GM10248 (cell line): ENCODE data around the gene SSBP2.

Experiments
- CTCF ChIA-PET: fragments of 300-600 bp; sonication (Branson Sonifier 250); formaldehyde crosslinking; extraction: SDS; loops from one replicate; lab custom pipeline; 2021; ENCODE audit warnings: antibody characterized with exemption; lab: Yijun Ruan, JAX
- POLR2A ChIA-PET: fragments of 350-650 bp; sonication (Branson Sonifier 250); formaldehyde crosslinking; extraction: SDS; loops from one replicate; lab custom pipeline; 2020; ENCODE audit warnings: antibody characterized with exemption; lab: Yijun Ruan, JAX
- DNase-seq: peaks from one replicate; pipeline ENCODE4 v3.0.0; 2012; ENCODE audit errors: extremely low spot score
- TF ChIP-seq, protein P1 (sequence below): IDR thresholded peaks from 2 replicates; pipeline ENCODE4 v1.5.1; 2012; ENCODE audit warnings: mild to moderate bottlenecking, low read depth; ENCODE audit errors: extremely low read depth, missing control alignments, control extremely low read depth

Gene SSBP2

DNA sequence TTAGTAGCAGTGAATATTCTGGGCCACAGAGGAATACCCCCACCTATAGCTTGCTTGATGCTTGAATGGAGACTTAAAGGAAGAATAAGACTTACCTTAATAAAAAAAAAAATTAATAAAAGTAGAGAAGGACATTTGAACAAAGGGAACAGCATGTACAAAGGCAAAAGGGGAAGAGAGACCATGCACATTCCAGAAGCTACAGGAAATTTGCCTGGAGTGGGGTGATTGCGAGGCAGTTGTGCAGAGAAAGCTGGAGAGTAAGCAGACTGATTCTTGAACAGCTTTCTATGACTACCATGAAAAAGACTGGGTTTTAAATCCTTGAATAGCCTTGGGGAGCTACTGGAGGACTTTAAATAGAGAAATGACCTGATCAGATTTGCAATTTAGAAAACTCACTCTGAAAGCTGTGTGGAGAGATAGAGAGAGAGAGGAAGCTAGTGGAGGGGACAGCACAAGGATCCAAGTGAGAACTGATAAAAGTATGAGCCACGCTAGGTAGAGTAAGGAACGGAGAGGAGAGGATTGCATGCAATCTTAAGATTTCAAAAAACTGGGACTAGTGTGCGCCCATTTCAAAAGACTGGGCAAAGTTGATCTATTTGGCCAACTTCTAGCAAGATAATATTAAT, 12.5 kb upstream of the SSBP2 start:
- ChIA-PET POLR2A (no interaction called here), CTCF (interaction anchor here (1.2 to 2.6 kb wide), 4 partner anchors 9 to 13 kb away, joined by 4 to 12 read pairs (median 4); partner anchors contain the start of gene SSBP2)
- TF ChIP-seq, protein P1, sequence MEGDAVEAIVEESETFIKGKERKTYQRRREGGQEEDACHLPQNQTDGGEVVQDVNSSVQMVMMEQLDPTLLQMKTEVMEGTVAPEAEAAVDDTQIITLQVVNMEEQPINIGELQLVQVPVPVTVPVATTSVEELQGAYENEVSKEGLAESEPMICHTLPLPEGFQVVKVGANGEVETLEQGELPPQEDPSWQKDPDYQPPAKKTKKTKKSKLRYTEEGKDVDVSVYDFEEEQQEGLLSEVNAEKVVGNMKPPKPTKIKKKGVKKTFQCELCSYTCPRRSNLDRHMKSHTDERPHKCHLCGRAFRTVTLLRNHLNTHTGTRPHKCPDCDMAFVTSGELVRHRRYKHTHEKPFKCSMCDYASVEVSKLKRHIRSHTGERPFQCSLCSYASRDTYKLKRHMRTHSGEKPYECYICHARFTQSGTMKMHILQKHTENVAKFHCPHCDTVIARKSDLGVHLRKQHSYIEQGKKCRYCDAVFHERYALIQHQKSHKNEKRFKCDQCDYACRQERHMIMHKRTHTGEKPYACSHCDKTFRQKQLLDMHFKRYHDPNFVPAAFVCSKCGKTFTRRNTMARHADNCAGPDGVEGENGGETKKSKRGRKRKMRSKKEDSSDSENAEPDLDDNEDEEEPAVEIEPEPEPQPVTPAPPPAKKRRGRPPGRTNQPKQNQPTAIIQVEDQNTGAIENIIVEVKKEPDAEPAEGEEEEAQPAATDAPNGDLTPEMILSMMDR: no peak
- DNase-seq: no peak

GRCh38 chr5:81762853-81763252, 12.0 kb upstream of the SSBP2 start:
- CTCF ChIA-PET: interaction anchor here (1.2 to 2.6 kb wide), 4 partner anchors 10 to 13 kb away, joined by 4 to 12 read pairs (median 4); partner anchors contain the start of gene SSBP2

DNA sequence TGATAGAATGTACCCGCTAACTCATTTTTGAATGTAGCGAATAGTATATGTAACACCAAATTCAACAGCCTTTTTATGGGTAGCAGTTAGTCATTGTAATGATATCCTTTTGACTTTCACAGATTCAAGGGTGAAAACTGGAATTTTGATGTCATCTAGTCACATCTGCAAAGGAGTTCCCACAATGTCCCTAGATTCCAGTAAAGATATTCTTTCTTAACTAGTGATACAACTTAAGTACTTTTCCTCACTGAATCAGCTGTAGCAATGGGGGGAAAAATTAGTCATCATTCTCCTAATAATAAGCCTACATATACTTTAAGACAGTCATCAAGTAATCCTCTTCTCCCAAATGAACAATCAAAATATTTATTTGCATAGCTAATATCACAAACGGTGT, 11.5 kb upstream of the SSBP2 start:
- DNase-seq: no peak
- TF ChIP-seq, protein P1: no peak
- CTCF ChIA-PET: interaction anchor here (1.2 to 2.6 kb wide), 3 partner anchors 10 to 13 kb away, joined by 4 to 12 read pairs (median 5); no protein-coding TSS in a partner anchor
- POLR2A ChIA-PET: no interaction called here

More at GRCh38 chr5:81762853-81763252, 12.0 kb upstream of the SSBP2 start:
- no peak for DNase-seq
- POLR2A ChIA-PET: no interaction called here
- TF ChIP-seq, protein P1: no peak

GRCh38 chr5:81761970-81762369, 11.1 kb upstream of the SSBP2 start:
- TF ChIP-seq, protein P1: no peak
- DNase-seq: no peak
- ChIA-PET POLR2A (no interaction called here), CTCF (interaction anchor here (0.7 to 2.6 kb wide), 7 partner anchors 9 to 82 kb away, joined by 3 to 12 read pairs (median 3); no protein-coding TSS in a partner anchor)

GRCh38 chr5:81761270-81761669, 10.4 kb upstream of the SSBP2 start:
- no peak for DNase-seq
- POLR2A ChIA-PET: no interaction called here
- CTCF ChIA-PET: interaction anchor here (0.7 to 2.6 kb wide), 6 partner anchors 8 to 83 kb away, joined by 3 to 12 read pairs (median 3); no protein-coding TSS in a partner anchor
- TF ChIP-seq, protein P1: no peak

GRCh38 chr5:81760521-81760920, 9.6 kb upstream of the SSBP2 start:
- POLR2A ChIA-PET: no interaction called here
- CTCF ChIA-PET: no interaction called here
- TF ChIP-seq, protein P1: no peak
- DNase-seq: no peak
